ENCODE results near the gene PKNOX1.
"Not testable (repeated sequence)": the region's sequence is repeated elsewhere in the genome, so short reads cannot be mapped to it uniquely, and the experiment has no call there.

Gene PKNOX1, protein sequence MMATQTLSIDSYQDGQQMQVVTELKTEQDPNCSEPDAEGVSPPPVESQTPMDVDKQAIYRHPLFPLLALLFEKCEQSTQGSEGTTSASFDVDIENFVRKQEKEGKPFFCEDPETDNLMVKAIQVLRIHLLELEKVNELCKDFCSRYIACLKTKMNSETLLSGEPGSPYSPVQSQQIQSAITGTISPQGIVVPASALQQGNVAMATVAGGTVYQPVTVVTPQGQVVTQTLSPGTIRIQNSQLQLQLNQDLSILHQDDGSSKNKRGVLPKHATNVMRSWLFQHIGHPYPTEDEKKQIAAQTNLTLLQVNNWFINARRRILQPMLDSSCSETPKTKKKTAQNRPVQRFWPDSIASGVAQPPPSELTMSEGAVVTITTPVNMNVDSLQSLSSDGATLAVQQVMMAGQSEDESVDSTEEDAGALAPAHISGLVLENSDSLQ

GRCh38 chr21:42973991-42974831 is at the start of gene PKNOX1:
Gene PKNOX1 (plus strand): TSS chr21:42974562. CDS start chr21:43004382, 29,820 bp downstream.
- peak; percentile 98 for DNase-seq (ENCODE audit: low read depth)

DNA sequence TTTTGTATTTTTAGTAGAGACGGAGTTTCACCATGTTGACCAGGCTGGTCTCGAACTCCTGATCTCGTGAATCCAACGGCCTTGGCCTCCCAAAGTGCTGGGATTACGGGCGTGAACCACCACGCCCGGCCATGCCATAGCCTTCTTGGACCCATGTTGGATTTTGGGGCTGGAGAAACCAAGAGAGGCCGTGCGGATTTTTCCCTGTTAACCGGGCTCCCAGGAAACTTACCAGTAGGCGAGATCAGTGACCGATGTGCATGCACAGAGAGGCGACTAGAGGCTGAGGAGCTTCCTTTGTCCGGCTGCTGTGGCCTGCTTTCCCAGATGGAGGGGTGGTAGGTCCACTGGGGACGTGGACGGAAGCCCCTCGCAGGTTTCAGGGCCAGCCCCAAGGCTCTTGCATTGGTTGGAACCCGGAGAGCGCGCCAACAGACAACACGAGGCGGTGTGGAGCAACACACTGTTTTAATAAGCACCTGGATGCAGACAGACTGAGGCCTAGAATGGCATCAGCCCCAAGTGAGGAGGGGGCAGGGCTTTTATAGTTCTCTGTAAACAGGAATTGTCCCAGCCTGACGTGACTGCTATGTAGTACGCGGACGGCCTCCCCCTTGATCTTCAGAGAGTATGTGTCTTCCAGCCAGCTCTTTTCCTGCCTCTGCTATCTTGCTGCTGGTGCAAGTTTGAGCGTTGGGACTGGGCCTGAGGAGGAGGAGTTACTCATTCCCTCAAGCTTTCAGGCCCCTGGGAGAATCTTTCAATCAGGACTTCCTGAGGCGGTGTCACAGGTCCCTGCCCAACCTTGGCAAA is 49.0 kb upstream of the PKNOX1 start, which contains the start of gene ERVH48-1:
ERVH48-1 (minus strand) TSS at position 517 of the 813 bp plus-strand sequence. CDS start 6,624 bp downstream, outside the sequence.
- no peak for DNase-seq (ENCODE audit: low read depth)

DNA sequence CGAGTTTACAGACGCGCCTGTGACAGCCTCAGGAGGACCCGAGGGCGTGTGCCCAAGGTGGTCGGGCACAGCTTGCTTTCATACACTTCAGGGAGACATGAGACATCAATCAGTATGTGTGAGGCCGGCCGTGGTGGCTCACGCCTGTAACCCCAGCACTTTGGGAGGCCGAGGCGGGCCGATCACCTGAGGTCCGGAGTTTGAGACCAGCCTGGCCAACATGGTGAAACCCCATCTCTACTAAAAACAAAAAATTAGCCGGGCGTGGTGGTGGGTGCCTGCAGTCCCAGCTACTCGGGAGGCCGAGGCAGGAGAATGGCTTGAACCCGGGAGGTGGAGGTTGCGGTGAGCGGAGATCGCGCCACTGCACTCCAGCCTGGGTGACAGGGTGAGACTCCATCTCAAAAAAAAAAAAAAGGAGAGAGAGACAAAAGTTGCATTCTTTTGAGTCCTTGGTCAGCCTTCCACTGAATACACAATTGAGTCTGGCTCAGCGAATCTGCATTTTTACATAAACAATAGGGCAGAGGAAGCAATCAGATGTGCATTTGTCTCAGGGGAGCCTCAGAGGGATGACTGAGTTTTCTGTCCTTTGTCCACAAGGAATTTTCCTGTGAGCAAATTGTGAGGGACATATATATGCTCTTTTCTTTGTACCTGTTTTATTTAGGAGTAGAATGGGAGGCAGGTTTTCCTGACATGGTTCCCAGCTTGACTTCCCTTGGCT is 46.7 kb upstream of the PKNOX1 start:
- DNase-seq (ENCODE audit: low read depth), result not testable (repeated sequence)

DNA sequence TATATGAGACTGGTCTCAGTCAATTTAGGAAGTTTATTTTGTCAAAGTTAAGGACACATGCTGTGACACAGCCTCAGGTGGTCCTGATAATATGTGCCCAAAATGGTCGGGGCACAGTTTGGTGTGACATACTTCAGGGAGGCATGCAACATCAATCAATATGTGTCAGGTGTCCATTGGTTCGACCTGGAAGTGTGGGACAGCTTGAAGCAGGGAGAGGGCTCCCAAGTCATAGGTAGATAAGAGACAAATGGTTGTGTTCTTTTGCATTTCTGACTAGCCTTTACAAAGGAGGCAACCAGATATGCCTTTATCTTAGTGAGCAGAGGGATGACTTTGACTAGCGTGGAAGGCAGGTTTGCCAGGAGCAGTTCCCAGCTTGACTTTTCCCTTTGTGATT is 44.4 kb upstream of the PKNOX1 start:
- DNase-seq (ENCODE audit: low read depth), result no peak

GRCh38 chr21:42931560-42932235 is 42.7 kb upstream of the PKNOX1 start:
- DNase-seq (ENCODE audit: low read depth), result no peak

- DNase-seq (ENCODE audit: low read depth), result not testable (repeated sequence)
Measured at GRCh38 chr21:42932378-42933136, 41.8 kb upstream of the PKNOX1 start.

DNA sequence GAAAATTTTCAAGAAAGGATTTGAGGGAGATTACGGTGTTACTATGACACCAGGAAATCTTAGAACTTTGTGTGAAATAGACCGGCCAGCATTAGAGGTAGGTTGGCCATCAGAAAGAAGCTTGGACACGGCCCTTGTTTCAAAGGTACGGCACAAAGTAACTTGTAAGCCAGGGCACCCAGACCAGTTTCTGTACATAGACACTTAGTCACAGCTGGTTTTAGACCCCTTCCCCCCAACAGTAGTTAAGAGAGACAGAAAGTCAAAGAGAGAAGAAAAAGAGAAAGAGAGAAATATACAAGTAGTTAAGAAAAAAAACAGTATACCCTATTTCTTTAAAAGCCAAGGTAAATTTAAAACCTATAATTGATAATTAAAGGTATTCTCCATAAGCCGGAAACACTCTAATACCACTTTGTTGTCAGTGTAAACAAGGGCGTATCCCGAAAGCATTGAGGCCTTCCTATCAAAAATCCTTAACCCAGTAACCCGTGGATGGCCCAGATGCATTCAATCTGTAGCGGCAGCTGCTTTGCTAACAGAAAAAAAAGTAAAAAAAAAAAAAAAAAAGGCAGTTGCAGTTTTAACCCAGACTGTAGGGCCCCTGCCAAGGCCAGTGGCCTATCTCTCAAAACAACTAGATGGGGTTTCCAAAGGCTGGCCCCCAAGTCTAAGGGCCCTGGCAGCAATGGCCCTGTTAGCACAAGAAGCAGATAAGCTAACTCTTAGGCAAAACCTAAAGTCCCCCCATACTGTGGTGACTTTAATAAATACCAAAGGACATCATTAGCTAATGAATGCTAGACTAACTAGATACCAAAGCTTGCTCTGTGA is 41.0 kb upstream of the PKNOX1 start:
- not testable (repeated sequence) for DNase-seq (ENCODE audit: low read depth)

DNA sequence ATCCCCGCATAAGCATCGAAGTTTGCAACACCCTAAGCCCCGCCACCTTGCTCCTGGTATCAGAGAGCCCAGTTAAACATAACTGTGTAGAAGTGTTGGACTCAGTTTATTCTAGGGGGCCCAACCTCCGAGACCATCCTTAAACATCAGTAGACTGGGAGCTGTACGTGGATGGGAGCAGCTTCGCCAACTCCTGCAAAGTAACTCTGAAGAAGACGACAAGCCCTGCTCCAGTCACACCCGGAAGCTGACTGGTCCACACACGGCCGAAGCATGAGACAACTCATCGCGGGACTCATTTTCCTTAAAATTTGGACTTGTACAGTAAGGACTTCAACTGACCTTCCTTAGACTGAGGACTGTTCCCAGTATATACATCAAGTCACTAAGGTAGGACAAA is 40.4 kb upstream of the PKNOX1 start:
- not testable (repeated sequence) for DNase-seq (ENCODE audit: low read depth)

GRCh38 chr21:42936360-42936759 is 38.0 kb upstream of the PKNOX1 start:
- not testable (repeated sequence) for DNase-seq (ENCODE audit: low read depth)

- DNase-seq (ENCODE audit: low read depth), result not testable (repeated sequence)
Measured at GRCh38 chr21:42937034-42937940, 37.1 kb upstream of the PKNOX1 start.

DNA sequence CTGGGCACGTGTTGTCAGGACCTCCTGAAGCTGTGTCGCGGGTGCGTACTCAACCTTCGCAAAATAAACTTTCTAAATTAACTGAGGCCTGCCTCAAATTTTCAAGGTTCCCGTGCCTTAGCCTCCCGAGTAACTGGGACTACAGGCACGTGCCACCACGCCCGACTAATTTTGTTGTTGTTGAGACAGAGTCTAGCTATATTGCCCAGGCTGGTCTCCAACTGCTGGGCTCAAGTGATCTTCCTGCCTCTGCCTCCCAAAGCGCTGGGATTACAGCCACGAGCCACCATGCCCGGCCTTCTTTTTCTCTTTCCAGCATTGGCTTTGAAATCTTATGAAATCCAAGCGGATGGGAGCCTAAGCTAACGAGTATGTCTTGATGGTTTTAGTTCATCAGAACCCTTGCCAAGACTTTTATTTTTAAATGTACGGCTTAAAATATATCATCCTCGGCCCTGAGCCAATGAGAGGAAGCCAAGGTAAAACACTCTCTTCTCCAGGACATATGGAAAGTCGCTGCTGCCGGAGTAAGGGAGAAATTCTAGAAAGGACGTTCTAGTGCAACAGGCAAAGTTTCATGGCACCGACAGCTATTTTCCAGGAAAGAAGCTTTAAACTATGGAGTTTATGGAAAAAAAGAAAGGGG is 36.3 kb upstream of the PKNOX1 start:
- DNase-seq (ENCODE audit: low read depth), result no peak

DNA sequence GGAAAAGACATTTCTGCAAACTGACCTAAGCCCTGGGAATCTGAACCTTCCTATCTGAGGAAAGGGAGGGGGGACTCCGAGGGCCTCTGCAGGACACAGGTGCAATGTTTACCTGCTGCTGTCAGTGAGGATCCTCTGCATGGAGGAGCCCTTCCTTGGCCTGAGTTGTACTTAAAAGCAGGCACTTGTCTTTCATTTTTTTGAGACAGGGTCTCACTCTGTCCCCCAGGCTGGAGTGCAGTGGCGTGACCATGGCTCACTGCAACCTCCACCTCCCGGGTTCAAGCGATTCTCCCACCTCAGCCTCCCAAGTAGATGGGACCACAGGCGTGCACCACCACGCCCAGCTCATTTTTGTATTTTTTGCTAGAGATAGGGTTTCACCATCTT is 35.8 kb upstream of the PKNOX1 start:
- DNase-seq (ENCODE audit: low read depth), result not testable (repeated sequence)

DNA sequence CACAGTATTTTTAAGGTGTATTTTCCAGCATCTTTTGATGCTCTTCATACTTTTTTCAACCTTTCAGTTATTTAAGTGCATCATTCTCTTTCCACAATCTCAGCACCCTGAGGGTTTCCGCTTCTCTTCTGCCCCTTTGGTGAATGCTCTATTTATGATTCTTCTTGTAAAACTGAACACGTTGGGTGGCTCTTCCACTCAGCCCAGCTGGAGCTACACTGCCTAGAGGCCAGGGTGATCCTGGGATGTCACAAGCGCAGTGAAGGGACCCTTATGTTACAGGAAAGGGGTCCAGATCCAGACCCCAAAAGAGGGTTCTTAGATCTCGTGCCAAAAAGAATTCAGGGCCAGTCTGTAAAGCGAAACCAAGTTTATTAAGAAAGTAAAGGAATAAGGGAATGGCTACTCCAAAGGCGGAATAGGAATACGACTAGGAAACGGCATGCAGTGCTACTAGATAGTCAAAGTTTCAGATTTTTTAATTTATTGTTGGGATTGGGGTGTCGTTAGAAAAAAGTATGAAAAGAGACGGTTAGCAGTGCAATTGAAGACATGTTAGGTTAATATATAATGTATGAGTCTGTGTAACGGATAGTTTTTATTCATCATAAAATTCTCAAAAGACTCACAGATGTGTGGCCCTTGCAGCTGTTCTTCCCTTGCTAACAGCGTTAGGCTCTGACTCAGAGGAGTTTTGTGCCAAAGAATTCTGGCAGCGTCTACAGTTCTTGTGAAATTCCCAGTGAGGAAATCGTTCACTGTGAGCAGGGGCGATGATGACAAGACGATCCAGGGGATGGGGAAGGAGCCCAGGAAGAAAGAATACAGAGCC is 34.6 kb upstream of the PKNOX1 start:
- no peak for DNase-seq (ENCODE audit: low read depth)

GRCh38 chr21:42941696-42942085 is 32.7 kb upstream of the PKNOX1 start:
- no peak for DNase-seq (ENCODE audit: low read depth)

DNA sequence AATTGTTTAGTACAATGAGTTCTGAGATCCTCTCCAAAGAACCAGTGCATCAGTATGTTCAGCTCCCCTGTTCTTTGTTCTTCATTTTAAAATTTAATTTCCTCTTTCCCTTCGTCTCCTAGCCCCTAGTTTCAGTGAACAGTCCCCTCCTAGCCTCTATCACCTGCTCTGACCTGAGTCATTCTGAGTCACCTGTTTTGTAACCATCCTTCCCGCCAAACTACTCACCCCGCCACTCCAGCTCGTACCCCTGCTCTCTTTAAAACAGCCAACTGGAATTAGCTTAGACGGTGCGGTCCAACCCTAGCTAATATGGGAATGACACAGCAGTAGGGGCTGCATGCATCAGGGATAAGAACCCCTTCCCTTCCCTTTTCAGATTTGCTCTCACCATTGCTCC is 32.1 kb upstream of the PKNOX1 start:
- no peak for DNase-seq (ENCODE audit: low read depth)

GRCh38 chr21:42949094-42949755 is 25.1 kb upstream of the PKNOX1 start:
- not testable (repeated sequence) for DNase-seq (ENCODE audit: low read depth)
